Heart right ventricle (tissue), 16 donors: Measurements from ENCODE around the gene THSD4. TPM values are rescaled to one million over a fixed set of nuclear protein-coding genes. Genes with fewer than 3 reads are reported as not detected.

Source experiments
- ATAC-seq, 8 donors: fragments of 200-7000 bp; cut with Tn5 transposase; one replicate each; pipeline ENCODE4 v1.9.1; 2020; ENCODE audit warnings: mild to moderate bottlenecking in 8 of 8, moderate library complexity in 8 of 8, moderate number of reproducible peaks in 1 of 8
- DNase-seq, 2 donors: peaks; one replicate each; pipeline ENCODE4 v3.0.0-alpha.2; 2020
- H3K27ac ChIP-seq, 10 donors: fragments of 200-600 bp; sonication (generic) in 2 of 10; one replicate each; pipeline versions ENCODE4 v1.5.0 to v1.8.0; 2020 to 2022; ENCODE audit warnings: mild to moderate bottlenecking in 3 of 10
- H3K27me3 ChIP-seq, 7 donors: fragments of 200-600 bp; one replicate each; pipeline ENCODE4 v1.8.0; 2021 to 2022; ENCODE audit warnings: mild to moderate bottlenecking in 2 of 7
- H3K36me3 ChIP-seq, 9 donors: fragments of 200-600 bp; sonication (generic) in 1 of 9; one replicate each; pipeline versions ENCODE4 v1.5.0 to v1.8.0; 2020 to 2022; ENCODE audit warnings: mild to moderate bottlenecking in 2 of 9
- H3K4me1 ChIP-seq, 9 donors: fragments of 200-600 bp; sonication (generic) in 1 of 9; one replicate each; pipeline versions ENCODE4 v1.5.0 to v1.8.0; 2020 to 2022; ENCODE audit warnings: mild to moderate bottlenecking in 4 of 9
- H3K4me3 ChIP-seq, 10 donors: fragments of 200-600 bp; sonication (generic) in 2 of 10; one replicate each; pipeline versions ENCODE4 v1.5.0 to v1.8.0; 2020 to 2022; ENCODE audit warnings: mild to moderate bottlenecking in 7 of 10, moderate library complexity in 2 of 10
- H3K9me3 ChIP-seq, 11 donors: fragments of 200-600 bp in 10 of 11; sonication (generic) in 2 of 11; one replicate each; pipeline versions ENCODE4 v1.5.0 to v1.8.0; 2013 to 2022; ENCODE audit warnings: mild to moderate bottlenecking in 2 of 11, control low read depth in 1 of 11, moderate library complexity in 1 of 11
- WGBS, 2 donors: extraction: QIAGEN DNeasy Blood & Tissue Kit; methylation state at CpG; one replicate each; pipeline ENCODE4 v1.1.7; 2013; ENCODE audit warnings: inconsistent platforms in 1 of 2; 5-methylcytosine and 5-hydroxymethylcytosine counted together
- intact Hi-C, 10 donors: fragments of 100-400 bp; cut with DNase I; formaldehyde crosslinking; loops; one replicate each; pipeline versions ENCODE4 v1.11.1 to v1.14.2; 2022
- polyA plus RNA-seq, 2 donors: library from polyadenylated mRNA; stranded (reverse); fragments of 200-250 nt; gene quantifications; one replicate each; pipeline ENCODE4 v1.2.3, GENCODE V29; 2013
- total RNA-seq, 10 donors: library from RNA; stranded (reverse); fragmentation: NEBNext Ultra II Directional in 3 of 10; extraction: Animal tissue kit (Norgen Biotek cat#: 25700) in 3 of 10; gene quantifications; one replicate each; pipeline versions ENCODE4 v1.2.1 to v1.2.4, GENCODE V29; 2021 to 2023
- TF ChIP-seq, protein P1 (sequence below), 9 donors: fragments of 200-600 bp; sonication (generic) in 2 of 9; IDR thresholded peaks; one replicate each; pipeline versions ENCODE4 v1.5.0 to v1.8.0; 2021 to 2022; ENCODE audit warnings: antibody characterized with exemption in 9 of 9, mild to moderate bottlenecking in 5 of 9, moderate library complexity in 1 of 9
- donor health status: Arrhythmogenic right ventricular cardiomyopathy.
- donor health status: ischemic (EF 13 %, LVEDD 7.1; RV severe dilation, severe dysfunction).
- donor health status: healthy with polysubstance abuse.
- donor health status: DM: no; HTN: yes; CAD: no.
- donor health status: DM: no; HTN: no; CAD: no.
- donor health status: ischemic (EF 25% LVEDD 6.9; RV normal size, moderate dysfunction).
- donor health status: ischemic (EF 25% LVEDD 5.7; RV mildly dilated, moderate dysfunction).
- donor health status: healthy.
- donor health status: DM: yes; HTN: yes; CAD: no.
- donor health status: Ischemic cardiomyopathy.
- donor health status: ischemic (EF 35%, LVEDD 5.7; RV mildly dilated, moderate dysfunction).
- donor health status: nonischemic (EF 11% LVEDD 7.7; RV severe dilation, severe dysfunction).
- donor health status: DM: yes; HTN: yes; CAD: no.
- donor health status: PGD.
- donor health status: ischemic (EF 29% LVEDD 5.4; RV normal size, mild dysfunction).
- donor health status: nonischemic (EF 23%, LVEDD 6.1; RV moderate dilation, normal function).

THSD4 gene
- total and polyA plus RNA-seq, 12 donors, result 20.8 to 212 (median 139) TPM

DNA sequence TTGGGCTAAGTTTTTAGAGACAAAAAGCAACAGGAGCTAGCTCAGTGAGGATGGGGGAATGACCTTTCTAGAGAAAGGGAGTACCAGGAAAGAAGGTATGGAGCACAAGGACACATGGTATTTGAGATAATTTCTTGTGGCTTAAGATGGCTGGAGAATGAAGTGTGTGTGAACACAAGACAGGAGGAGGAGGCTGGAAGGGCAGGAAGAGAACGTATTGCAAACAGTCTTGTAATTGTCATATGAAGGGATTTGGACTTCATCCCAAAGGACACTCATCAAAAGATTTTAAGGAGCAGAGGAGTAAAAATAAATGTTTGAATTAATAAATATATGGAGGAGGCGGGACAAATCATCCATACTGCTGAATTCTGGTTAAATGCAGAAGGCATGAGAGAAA, 426.5 kb downstream of the THSD4 start:
- no peak overlapping the region for H3K4me3 ChIP-seq
- WGBS, 2 donors, result 63 to 67% methylated on average over 2 of the region's 2 CpGs
- no peaks in the 10 kb centered on the region for H3K36me3 ChIP-seq
- peaks cover 0 to 9% (median 3%) of the 10 kb centered on the region in 9 donors for H3K4me1 ChIP-seq
- H3K27ac ChIP-seq, result no peak overlapping the region
- intact Hi-C loops, result loop anchor here in 2 of 10 donors (10.0 kb wide), 2 partner anchors 87 to 193 kb away; no protein-coding TSS in a partner anchor
- H3K27me3 ChIP-seq, result no peaks in the 10 kb centered on the region
- DNase-seq (no peak), ATAC-seq (no peak)
- H3K9me3 ChIP-seq, result no peaks in the 10 kb centered on the region
- TF ChIP-seq, protein P1, sequence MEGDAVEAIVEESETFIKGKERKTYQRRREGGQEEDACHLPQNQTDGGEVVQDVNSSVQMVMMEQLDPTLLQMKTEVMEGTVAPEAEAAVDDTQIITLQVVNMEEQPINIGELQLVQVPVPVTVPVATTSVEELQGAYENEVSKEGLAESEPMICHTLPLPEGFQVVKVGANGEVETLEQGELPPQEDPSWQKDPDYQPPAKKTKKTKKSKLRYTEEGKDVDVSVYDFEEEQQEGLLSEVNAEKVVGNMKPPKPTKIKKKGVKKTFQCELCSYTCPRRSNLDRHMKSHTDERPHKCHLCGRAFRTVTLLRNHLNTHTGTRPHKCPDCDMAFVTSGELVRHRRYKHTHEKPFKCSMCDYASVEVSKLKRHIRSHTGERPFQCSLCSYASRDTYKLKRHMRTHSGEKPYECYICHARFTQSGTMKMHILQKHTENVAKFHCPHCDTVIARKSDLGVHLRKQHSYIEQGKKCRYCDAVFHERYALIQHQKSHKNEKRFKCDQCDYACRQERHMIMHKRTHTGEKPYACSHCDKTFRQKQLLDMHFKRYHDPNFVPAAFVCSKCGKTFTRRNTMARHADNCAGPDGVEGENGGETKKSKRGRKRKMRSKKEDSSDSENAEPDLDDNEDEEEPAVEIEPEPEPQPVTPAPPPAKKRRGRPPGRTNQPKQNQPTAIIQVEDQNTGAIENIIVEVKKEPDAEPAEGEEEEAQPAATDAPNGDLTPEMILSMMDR (IDR thresholded peaks at IDR 0.05), result no peak

DNA sequence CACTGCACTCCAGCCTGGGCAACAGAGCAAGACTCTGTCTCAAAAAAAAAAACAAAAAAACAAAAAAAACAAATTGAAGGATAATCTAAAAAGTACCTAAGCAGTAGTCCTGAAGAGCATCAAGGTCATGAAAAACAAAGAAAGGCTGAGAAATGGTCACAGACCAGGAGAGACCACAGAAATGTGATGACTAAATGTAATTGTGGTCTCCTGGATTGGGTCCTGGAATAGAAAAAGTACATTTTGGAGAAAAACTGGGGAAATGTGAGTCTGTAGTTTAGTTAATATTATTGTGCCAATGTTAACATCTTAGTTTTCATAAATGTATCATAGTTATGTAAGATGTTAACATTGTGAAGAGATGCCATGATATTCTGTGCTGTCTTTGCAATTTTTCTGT, 427.6 kb downstream of the THSD4 start:
- no peaks in the 10 kb centered on the region for H3K9me3 ChIP-seq

DNA sequence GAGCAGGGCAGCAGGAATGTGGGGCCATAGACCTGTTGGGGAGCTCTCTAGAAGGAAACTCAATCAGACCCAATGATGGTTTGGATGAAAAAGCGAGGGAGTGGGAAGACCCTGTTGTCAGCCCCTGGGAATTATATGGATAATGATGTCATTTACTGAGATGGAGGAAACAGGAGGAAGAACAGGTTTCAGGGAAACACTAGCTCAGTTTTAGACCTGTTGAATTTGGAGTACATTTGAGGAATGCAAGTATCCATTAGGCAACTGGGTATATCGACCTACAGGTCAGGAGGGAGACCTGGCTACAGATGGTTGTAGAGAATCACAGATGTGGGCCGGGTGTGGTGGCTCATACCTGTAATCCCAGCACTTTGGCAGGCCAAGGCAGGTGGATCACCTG, 428.1 kb downstream of the THSD4 start:
- no peaks in the 10 kb centered on the region for H3K36me3 ChIP-seq
- DNase-seq (no peak), ATAC-seq (no peak)
- no peaks in the 10 kb centered on the region for H3K9me3 ChIP-seq
- H3K27me3 ChIP-seq, result no peaks in the 10 kb centered on the region
- H3K4me3 ChIP-seq, result no peak overlapping the region
- peaks cover 0 to 25% (median 14%) of the 10 kb centered on the region in 9 donors for H3K4me1 ChIP-seq
- H3K27ac ChIP-seq, result no peak overlapping the region
- WGBS, 2 donors, result 79 to 90% methylated on average over 3 of the region's 3 CpGs
- intact Hi-C loops, result loop anchor here in 2 of 10 donors (10.0 kb wide), 2 partner anchors 89 to 191 kb away; no protein-coding TSS in a partner anchor
- TF ChIP-seq, protein P1 (IDR thresholded peaks at IDR 0.05), result no peak

More for the DNA sequence above, 427.6 kb downstream of the THSD4 start:
- H3K4me3 ChIP-seq, result no peak overlapping the region
- peaks cover 0 to 19% (median 11%) of the 10 kb centered on the region in 9 donors for H3K4me1 ChIP-seq
- TF ChIP-seq, protein P1 (IDR thresholded peaks at IDR 0.05), result no peak
- no peak overlapping the region for H3K27ac ChIP-seq
- no peaks in the 10 kb centered on the region for H3K27me3 ChIP-seq
- ATAC-seq, result no peak
- no peak for DNase-seq
- intact Hi-C loops, result loop anchor here in 2 of 10 donors (10.0 kb wide), 2 partner anchors 88 to 192 kb away; no protein-coding TSS in a partner anchor
- H3K36me3 ChIP-seq, result no peaks in the 10 kb centered on the region

DNA sequence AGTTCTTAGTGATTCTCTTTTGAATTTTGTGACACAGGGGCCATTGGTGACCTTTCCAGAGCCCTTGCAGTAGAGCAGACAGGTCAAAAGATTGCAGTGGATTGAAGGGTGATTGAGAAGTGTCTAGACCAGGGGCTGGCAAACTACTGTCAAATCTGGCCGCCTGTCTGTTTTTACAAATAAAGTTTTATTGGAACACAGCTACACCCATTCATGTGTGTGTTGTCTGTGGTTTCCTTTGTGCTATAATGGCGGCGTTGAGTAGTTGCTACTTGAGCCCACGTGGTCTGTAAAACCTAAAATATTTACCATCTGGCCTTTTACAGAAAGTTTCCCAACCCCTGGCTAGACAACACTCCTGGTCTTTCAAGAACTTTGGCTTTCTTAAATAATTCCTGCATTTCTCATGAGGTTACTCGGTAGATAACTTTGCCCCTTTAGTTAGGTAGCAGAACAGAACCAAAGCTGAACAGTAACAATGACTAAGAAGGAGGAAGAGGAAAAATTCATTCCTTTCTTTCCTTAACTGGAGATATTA, 430.0 kb downstream of the THSD4 start:
- TF ChIP-seq, protein P1 (IDR thresholded peaks at IDR 0.05), result no peak
- H3K27me3 ChIP-seq, result no peaks in the 10 kb centered on the region
- 54 to 68% methylated on average over 5 of the region's 5 CpGs for WGBS, 2 donors
- no peak for ATAC-seq
- H3K4me1 ChIP-seq, result peaks cover 0 to 44% (median 23%) of the 10 kb centered on the region in 9 donors
- no peaks in the 10 kb centered on the region for H3K36me3 ChIP-seq
- no peak overlapping the region for H3K4me3 ChIP-seq
- no peaks in the 10 kb centered on the region for H3K9me3 ChIP-seq
- intact Hi-C loops, result loop anchor here in 3 of 10 donors (5.0 to 10.0 kb wide), 4 partner anchors 43 to 190 kb away; no protein-coding TSS in a partner anchor
- H3K27ac ChIP-seq, result no peak overlapping the region
- no peak for DNase-seq
